ENCODE data around the gene GABRR1. TPM values are rescaled to one million over a fixed set of nuclear protein-coding genes. Genes with fewer than 3 reads are reported as not detected.

GABRR1 gene
- total and polyA plus RNA-seq, 2 donors (not counting 1 experiment from before 2014, with no cell fraction given) = not detected

DNA sequence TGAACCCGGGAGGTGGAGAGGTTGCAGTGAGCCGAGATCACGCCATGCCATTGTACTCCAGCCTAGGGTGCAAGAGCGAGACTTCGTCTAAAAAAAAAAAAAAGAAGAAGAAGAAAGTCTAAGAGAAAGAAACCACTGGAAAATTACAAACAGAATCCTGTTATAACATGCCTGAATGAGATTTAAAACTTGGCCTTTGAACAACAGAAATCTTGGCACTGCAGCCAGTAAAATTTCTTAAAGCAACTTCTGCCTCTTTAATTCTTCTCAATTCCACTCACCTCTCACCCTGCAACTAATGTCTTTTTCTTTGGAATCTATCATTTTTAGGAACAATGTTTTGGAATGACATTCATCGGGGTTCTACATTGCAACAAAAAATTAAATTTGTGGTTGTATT is 45.0 kb downstream of the GABRR1 start:
- Histone ChIP-seq H3K27ac (ENCODE audit: insufficient read depth, low read length) (no peak overlapping the region), H4K20me1 (ENCODE audit: control insufficient read depth, extremely low read depth, insufficient read depth, low read length) (no peaks in the 10 kb centered on the region), H3K4me2 (ENCODE audit: extremely low read depth, insufficient read depth, low read length) (no peak overlapping the region), H3K9ac (ENCODE audit: insufficient read depth, low read length) (no peak overlapping the region), H3K27me3 (ENCODE audit: control insufficient read depth, insufficient read depth, low read length) (no peaks in the 10 kb centered on the region), H3K4me3 (replicated peaks in 1 of 4; ENCODE audit: control extremely low read depth in 1 of 4, insufficient read depth in 1 of 4, low read depth in 3 of 4, low read length in 4 of 4) (no peak overlapping the region), H3K9me3 (ENCODE audit: control insufficient read depth, insufficient read depth, low read depth, low read length) (no peaks in the 10 kb centered on the region), H3K79me2 (ENCODE audit: control insufficient read depth, insufficient read depth, low read length) (no peaks in the 10 kb centered on the region), H3K36me3 (ENCODE audit: control insufficient read depth, insufficient read depth, low read length) (no peaks in the 10 kb centered on the region), H2AFZ (ENCODE audit: low read length) (no peak overlapping the region), H3K4me1 (ENCODE audit: control insufficient read depth, extremely low read depth, insufficient read depth, low read length) (no peaks in the 10 kb centered on the region)
- no peak for TF ChIP-seq EZH2 (IDR thresholded peaks at IDR 0.05; ENCODE audit: low read length, missing control alignments)
- no peak for TF ChIP-seq CTCF (conservative IDR thresholded peaks at IDR 0.05 in 1 of 2, IDR thresholded peaks at IDR 0.05 in 1 of 2; ENCODE audit: low read depth in 1 of 2, low read length in 2 of 2)
- DNase-seq (ENCODE audit: low read depth in 2 of 2) = no peak

GRCh38 chr6:89162047-89162371 is 55.1 kb downstream of the GABRR1 start:
- Histone ChIP-seq H4K20me1 (ENCODE audit: control insufficient read depth, extremely low read depth, insufficient read depth, low read length) (no peaks in the 10 kb centered on the region), H3K27ac (ENCODE audit: insufficient read depth, low read length) (no peak overlapping the region), H3K27me3 (ENCODE audit: control insufficient read depth, insufficient read depth, low read length) (no peaks in the 10 kb centered on the region), H3K4me2 (ENCODE audit: extremely low read depth, insufficient read depth, low read length) (no peak overlapping the region), H3K36me3 (ENCODE audit: control insufficient read depth, insufficient read depth, low read length) (no peaks in the 10 kb centered on the region), H3K9me3 (ENCODE audit: control insufficient read depth, insufficient read depth, low read depth, low read length) (no peaks in the 10 kb centered on the region), H2AFZ (ENCODE audit: low read length) (no peak overlapping the region), H3K4me1 (ENCODE audit: control insufficient read depth, extremely low read depth, insufficient read depth, low read length) (no peaks in the 10 kb centered on the region), H3K79me2 (ENCODE audit: control insufficient read depth, insufficient read depth, low read length) (no peaks in the 10 kb centered on the region), H3K4me3 (replicated peaks in 1 of 4; ENCODE audit: control extremely low read depth in 1 of 4, insufficient read depth in 1 of 4, low read depth in 3 of 4, low read length in 4 of 4) (peak overlapping the region in 1 of 4 experiments; percentile 27), H3K9ac (ENCODE audit: insufficient read depth, low read length) (no peak overlapping the region)
- TF ChIP-seq CTCF (conservative IDR thresholded peaks at IDR 0.05 in 1 of 2, IDR thresholded peaks at IDR 0.05 in 1 of 2; ENCODE audit: low read depth in 1 of 2, low read length in 2 of 2) = no peak
- no peak for DNase-seq (ENCODE audit: low read depth in 2 of 2)

- DNase-seq (ENCODE audit: low read depth in 2 of 2) = peak; percentile 61 to 87
- Histone ChIP-seq H3K4me3 (replicated peaks in 1 of 4; ENCODE audit: control extremely low read depth in 1 of 4, insufficient read depth in 1 of 4, low read depth in 3 of 4, low read length in 4 of 4) (peak overlapping the region in 1 of 4 experiments; percentile 27), H3K4me1 (ENCODE audit: control insufficient read depth, extremely low read depth, insufficient read depth, low read length) (no peaks in the 10 kb centered on the region), H2AFZ (ENCODE audit: low read length) (no peak overlapping the region), H3K9me3 (ENCODE audit: control insufficient read depth, insufficient read depth, low read depth, low read length) (no peaks in the 10 kb centered on the region), H3K27me3 (ENCODE audit: control insufficient read depth, insufficient read depth, low read length) (no peaks in the 10 kb centered on the region), H3K4me2 (ENCODE audit: extremely low read depth, insufficient read depth, low read length) (no peak overlapping the region), H3K27ac (ENCODE audit: insufficient read depth, low read length) (no peak overlapping the region), H3K79me2 (ENCODE audit: control insufficient read depth, insufficient read depth, low read length) (no peaks in the 10 kb centered on the region), H3K36me3 (ENCODE audit: control insufficient read depth, insufficient read depth, low read length) (no peaks in the 10 kb centered on the region), H4K20me1 (ENCODE audit: control insufficient read depth, extremely low read depth, insufficient read depth, low read length) (no peaks in the 10 kb centered on the region), H3K9ac (ENCODE audit: insufficient read depth, low read length) (no peak overlapping the region)
- TF ChIP-seq CTCF (conservative IDR thresholded peaks at IDR 0.05 in 1 of 2, IDR thresholded peaks at IDR 0.05 in 1 of 2; ENCODE audit: low read depth in 1 of 2, low read length in 2 of 2) (no peak), EZH2 (IDR thresholded peaks at IDR 0.05; ENCODE audit: low read length, missing control alignments) (no peak)
Measured at GRCh38 chr6:89161326-89162046, 55.7 kb downstream of the GABRR1 start.
